Bronchial smooth muscle cell (primary cell): ENCODE results near the gene ENTPD5. TPM values are rescaled to one million over a fixed set of nuclear protein-coding genes. Genes with fewer than 3 reads are reported as not detected.

ENCODE experiments used
- total RNA-seq: library from RNA; depleted of rRNA; stranded (reverse); fragments of >200 nt; gene quantifications from 2 replicates; pipeline ENCODE4 v1.2.1, GENCODE V29; 2014

Gene ENTPD5, protein sequence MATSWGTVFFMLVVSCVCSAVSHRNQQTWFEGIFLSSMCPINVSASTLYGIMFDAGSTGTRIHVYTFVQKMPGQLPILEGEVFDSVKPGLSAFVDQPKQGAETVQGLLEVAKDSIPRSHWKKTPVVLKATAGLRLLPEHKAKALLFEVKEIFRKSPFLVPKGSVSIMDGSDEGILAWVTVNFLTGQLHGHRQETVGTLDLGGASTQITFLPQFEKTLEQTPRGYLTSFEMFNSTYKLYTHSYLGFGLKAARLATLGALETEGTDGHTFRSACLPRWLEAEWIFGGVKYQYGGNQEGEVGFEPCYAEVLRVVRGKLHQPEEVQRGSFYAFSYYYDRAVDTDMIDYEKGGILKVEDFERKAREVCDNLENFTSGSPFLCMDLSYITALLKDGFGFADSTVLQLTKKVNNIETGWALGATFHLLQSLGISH
- 5.2 and 6.5 TPM in 2 replicates for total RNA-seq

DNA sequence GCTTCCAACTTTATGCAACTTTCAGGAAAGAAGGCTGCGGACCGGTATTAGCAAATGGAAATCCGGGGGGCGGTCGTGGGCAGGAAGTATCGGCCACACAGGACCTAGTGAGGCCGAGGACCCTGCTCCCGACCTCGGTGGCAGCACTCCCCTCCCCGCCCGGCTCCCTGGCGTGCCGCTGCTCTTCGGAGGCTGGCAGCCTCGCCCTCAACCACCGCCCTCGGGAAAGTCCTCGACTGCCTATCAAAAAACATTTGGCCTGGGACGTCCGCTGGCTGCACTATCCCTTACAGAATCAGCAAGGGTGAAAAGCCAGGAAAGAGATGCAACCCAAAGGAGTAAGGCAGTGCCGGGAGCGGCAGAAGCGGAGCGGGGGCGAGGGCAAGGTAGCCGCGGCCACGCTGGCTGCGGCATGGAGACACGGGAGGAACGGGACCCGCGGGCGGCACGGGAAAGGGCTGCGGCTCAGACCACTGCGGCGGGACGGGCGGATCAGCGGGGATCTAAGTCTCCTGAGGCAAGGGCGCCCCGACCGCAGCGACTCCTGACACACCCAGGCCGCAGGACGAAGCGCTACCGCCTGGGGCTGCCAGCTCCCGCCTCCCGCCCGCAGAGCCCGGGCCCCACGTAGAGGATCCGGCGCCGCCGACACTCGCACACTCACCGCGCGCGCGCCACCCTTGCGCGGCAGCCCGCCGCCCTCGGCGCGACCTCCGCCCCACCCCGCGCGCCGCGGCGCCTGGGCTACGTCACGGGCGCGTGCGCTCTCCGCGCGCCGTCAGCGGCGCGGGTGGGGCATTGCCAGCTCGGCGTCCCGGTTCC, at the start of gene ENTPD5, which contains the start of gene BBOF1:
Gene ENTPD5, minus strand, starts transcription at position 703 of the 822 bp plus-strand sequence. CDS start 31,186 bp downstream, outside the sequence.
Gene BBOF1, plus strand, starts transcription at position 764 of the 822 bp plus-strand sequence. CDS start 130 bp downstream, outside the sequence.

DNA sequence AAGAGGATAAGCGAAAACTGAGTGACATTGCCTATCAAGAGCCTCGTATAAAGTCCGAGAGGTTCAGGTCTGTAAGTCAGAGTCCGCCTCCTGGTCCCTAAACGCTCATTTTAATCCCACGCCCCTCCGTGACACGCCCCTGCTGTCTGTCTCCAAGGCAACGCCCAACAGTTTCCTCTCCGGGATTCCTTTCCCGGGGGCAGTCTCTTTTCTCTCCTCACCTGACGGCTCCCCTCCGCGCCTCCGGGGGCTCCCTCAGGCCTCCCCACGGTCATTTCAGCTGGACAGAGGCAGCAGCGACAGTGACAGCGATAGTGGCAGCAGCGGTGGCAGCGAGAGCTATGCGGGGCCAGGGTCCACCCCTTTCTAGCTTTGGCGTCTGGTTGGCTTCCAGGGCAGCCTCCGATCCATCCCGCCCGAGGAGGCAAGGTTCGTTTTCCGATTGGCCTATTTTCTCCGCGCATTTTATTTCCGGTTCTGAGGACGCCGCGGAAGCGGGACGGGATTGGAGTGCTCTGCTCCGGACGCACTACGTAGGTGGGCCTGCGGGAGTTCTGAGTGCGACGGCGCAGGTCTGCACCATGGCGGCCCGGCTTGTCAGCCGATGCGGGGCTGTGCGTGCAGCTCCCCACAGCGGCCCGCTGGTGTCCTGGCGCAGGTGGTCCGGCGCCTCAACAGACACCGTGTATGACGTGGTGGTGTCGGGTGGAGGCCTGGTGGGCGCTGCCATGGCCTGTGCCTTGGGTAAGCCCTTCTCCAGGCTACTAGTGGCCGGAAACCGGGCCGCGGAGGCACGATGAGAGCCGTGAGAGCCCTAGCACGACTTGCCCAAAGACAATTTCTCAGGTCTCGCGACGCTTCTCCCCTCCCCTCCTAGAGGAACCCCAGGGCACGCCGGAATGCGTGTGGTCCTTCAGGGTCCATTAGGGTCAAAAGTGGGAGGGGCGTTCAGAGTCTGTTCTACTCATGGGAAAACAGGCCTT, 69.0 kb downstream of the ENTPD5 start, which contains the start of the genes COQ6 and FAM161B:
Gene COQ6, plus strand, starts transcription at position 551 of the 983 bp plus-strand sequence. Its CDS starts 31 bp downstream, at position 582.
Gene FAM161B, minus strand, starts transcription at position 343 of the 983 bp plus-strand sequence. Its CDS starts 68 bp downstream, at position 275.

Other genes starting within 250 kb of the ENTPD5 start
- 5.7 and 5.9 TPM in 2 replicates for gene PTGR2, start 167.5 kb downstream of the ENTPD5 start, total RNA-seq
- gene ZNF410, start 132.4 kb downstream of the ENTPD5 start, total RNA-seq: 49.4 and 53.0 TPM in 2 replicates
- gene FAM161B, start 69.2 kb downstream of the ENTPD5 start, total RNA-seq: 2.4 and 3.3 TPM in 2 replicates
- 15.1 and 15.7 TPM in 2 replicates for gene COQ6, start 69.0 kb downstream of the ENTPD5 start, total RNA-seq
- gene BBOF1, start 61 bp upstream of the ENTPD5 start, total RNA-seq: 4.6 and 6.9 TPM in 2 replicates
- 35.3 and 36.5 TPM in 2 replicates for gene ALDH6A1, start 65.2 kb upstream of the ENTPD5 start, total RNA-seq
- gene LIN52, start 65.7 kb upstream of the ENTPD5 start, total RNA-seq: 4.9 and 5.0 TPM in 2 replicates
- not detected in 2 replicates for gene VSX2, start 220.2 kb upstream of the ENTPD5 start, total RNA-seq